Measurements from ENCODE around the gene SPATA1.

- TF ChIP-seq, protein P1, sequence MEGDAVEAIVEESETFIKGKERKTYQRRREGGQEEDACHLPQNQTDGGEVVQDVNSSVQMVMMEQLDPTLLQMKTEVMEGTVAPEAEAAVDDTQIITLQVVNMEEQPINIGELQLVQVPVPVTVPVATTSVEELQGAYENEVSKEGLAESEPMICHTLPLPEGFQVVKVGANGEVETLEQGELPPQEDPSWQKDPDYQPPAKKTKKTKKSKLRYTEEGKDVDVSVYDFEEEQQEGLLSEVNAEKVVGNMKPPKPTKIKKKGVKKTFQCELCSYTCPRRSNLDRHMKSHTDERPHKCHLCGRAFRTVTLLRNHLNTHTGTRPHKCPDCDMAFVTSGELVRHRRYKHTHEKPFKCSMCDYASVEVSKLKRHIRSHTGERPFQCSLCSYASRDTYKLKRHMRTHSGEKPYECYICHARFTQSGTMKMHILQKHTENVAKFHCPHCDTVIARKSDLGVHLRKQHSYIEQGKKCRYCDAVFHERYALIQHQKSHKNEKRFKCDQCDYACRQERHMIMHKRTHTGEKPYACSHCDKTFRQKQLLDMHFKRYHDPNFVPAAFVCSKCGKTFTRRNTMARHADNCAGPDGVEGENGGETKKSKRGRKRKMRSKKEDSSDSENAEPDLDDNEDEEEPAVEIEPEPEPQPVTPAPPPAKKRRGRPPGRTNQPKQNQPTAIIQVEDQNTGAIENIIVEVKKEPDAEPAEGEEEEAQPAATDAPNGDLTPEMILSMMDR (IDR thresholded peaks at IDR 0.05; ENCODE audit: low read length): no peak
- TF ChIP-seq EZH2 (optimal IDR thresholded peaks at IDR 0.05; ENCODE audit: low read depth, low read length) (no peak), EZH2phosphoT487 (IDR thresholded peaks at IDR 0.05; ENCODE audit: low read length) (no peak)
Observed at GRCh38 chr1:84574936-84575335, 68.8 kb downstream of the SPATA1 start.
